Measurements from ENCODE around the gene NIPSNAP2.
"Not testable (repeated sequence)": the region's sequence is repeated elsewhere in the genome, so short reads cannot be mapped to it uniquely, and the experiment has no call there.

NIPSNAP2 gene

DNA sequence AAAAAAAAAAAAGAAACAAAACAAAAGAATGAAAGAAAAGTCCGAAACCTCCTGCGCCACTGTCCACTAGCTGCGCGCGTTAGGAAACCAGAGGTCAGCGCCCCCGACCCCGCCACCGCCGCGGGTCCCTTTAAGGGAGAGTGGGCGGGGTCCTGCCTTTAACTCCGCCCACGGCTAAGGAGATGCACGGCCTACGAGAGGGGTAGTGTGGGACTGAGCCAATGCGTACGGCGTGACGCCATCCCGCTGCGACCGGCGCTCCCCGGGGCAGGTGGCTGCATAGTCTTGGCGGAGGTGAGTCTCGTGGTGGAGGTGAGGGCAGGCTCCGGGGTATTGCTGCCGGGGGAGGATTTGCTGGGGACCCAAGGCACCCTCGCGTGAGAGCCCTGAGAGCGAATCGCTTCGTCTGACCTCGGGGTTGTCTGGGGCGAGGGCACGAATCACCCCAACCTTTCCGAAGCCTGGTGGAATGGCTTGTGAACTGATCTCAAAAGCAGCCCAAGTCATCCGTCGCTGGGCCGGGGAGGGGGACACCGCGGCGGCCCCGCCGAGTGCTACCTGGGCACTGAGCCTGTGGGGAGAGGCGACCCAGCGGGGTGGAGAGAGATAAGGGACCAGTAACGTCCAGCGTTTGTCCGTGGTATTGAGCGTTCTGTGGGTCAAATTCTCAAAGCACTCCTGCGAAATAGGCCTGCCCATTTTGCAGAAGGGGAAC is 12.6 kb upstream of the NIPSNAP2 start, which contains the start of gene MRPS17:
TSS of gene MRPS17 (plus strand) at position 241 of the 715 bp plus-strand sequence. CDS start 1,319 bp downstream, outside the sequence.
- peak within 1 kb of the TSS; percentile 100 for H3K4me3 ChIP-seq (ENCODE audit: insufficient read length, low read depth)
- H3K4me1 ChIP-seq (ENCODE audit: insufficient read depth, insufficient read length) = no peaks in the 10 kb centered on the region
- TF ChIP-seq SUZ12 (IDR thresholded peaks at IDR 0.05; ENCODE audit: extremely low read depth, insufficient read depth, insufficient read length) (no peak), YY1 (IDR thresholded peaks at IDR 0.05; ENCODE audit: insufficient read depth, insufficient read length) (peak; percentile 12)
- peak within 1 kb of the TSS; percentile 98 for H3K9ac ChIP-seq (ENCODE audit: insufficient read length, low read depth)
- no peaks in the 10 kb centered on the region for H3K9me3 ChIP-seq (ENCODE audit: insufficient read depth, low read length)
- H3K27me3 ChIP-seq (ENCODE audit: insufficient read depth, insufficient read length) = no peaks in the 10 kb centered on the region
- peaks cover 29% of the 10 kb centered on the region for H3K36me3 ChIP-seq (ENCODE audit: insufficient read depth, insufficient read length, low read length)
- DNase-seq (ENCODE audit: low read depth, low spot score) = peak; percentile 94

DNA sequence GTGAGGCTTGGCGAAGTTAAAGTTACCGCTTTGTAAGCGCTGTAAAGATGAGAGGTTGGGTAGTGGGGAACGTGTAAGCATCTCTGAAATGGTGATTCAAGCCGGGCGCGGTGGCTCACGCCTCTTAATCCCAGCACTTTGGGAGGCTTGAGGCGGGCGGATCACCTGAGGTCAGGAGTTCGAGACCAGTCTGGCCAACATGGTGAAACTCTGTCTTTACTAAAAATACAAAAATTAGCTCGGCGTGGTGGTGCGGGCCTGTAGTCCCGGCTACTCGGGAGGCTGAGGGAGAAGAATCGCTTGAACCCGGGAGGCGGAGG is 12.1 kb upstream of the NIPSNAP2 start:
- H3K27me3 ChIP-seq (ENCODE audit: insufficient read depth, insufficient read length); DNase-seq (ENCODE audit: low read depth, low spot score); H3K4me1 ChIP-seq (ENCODE audit: insufficient read depth, insufficient read length); H3K9me3 ChIP-seq (ENCODE audit: insufficient read depth, low read length): not testable (repeated sequence)
- peak overlapping the region; percentile 98 for H3K9ac ChIP-seq (ENCODE audit: insufficient read length, low read depth)
- peak overlapping the region; percentile 100 for H3K4me3 ChIP-seq (ENCODE audit: insufficient read length, low read depth)
- H3K36me3 ChIP-seq (ENCODE audit: insufficient read depth, insufficient read length, low read length) = peaks cover 29% of the 10 kb centered on the region

DNA sequence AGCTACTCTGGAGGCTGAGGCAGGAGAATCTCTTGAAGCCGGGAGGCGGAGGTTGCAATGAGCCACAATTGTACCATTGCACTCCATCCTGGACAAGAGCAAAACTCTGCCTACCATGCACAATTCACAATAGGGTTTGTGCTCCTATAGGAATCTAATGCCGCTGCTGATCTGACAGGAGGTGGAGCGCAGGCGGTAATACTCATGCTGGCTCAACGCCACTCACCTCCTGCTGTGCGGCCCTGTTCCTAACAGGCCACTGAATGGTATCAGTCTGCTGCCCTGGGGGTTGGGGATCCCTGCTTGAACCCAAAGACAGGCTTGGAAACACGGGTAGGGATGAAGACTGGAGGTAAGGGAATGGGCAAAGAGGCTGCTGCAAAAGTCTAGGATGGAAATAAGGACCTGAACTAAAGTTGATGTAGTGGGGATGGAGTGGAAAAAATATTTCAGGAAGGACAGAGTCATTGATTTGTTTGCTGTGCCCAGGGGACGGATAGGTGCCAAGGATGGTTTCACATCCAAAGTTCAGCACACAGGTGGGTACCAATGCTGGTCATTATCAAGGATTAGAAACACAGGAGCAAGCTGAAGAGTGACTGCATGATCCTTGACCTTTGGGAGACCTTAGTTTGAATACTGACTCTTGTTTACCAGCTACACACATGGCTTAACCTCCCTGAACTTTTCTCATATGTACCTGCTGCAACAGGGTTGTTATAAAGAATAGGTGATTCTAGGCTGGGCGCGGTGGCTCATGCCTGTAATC is 10.5 kb upstream of the NIPSNAP2 start:
- Histone ChIP-seq H3K36me3 (ENCODE audit: insufficient read depth, insufficient read length, low read length) (peaks cover 29% of the 10 kb centered on the region), H3K27me3 (ENCODE audit: insufficient read depth, insufficient read length) (no peaks in the 10 kb centered on the region), H3K4me1 (ENCODE audit: insufficient read depth, insufficient read length) (no peaks in the 10 kb centered on the region), H3K4me3 (ENCODE audit: insufficient read length, low read depth) (no peak overlapping the region), H3K9ac (ENCODE audit: insufficient read length, low read depth) (no peak overlapping the region), H3K9me3 (ENCODE audit: insufficient read depth, low read length) (no peaks in the 10 kb centered on the region)
- no peak for DNase-seq (ENCODE audit: low read depth, low spot score)
- no peak for TF ChIP-seq ZNF274 (IDR thresholded peaks at IDR 0.05; ENCODE audit: low read depth, low read length)
- no peak for TF ChIP-seq YY1 (IDR thresholded peaks at IDR 0.05; ENCODE audit: insufficient read depth, insufficient read length)
- TF ChIP-seq SUZ12 (IDR thresholded peaks at IDR 0.05; ENCODE audit: extremely low read depth, insufficient read depth, insufficient read length) = no peak

DNA sequence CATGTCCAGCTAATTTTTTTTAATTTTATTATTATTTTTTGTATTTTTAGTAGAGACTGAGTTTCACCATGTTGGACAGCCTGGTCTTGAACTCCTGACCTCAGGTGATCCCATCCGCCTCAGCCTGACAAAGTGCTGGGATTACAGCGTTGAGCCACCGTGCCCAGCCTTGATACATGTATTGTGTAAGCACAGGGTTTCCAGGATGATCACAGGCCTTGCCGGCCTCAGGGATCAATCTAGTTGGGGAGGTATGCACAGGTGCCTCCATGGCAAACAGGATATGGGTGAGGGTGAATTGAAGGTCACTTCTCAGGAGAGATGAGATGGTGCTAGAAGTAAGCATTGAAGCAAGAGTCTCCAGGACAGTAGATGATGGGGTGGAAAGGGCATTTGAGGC is 7.2 kb upstream of the NIPSNAP2 start:
- no peak for TF ChIP-seq ZNF274 (IDR thresholded peaks at IDR 0.05; ENCODE audit: low read depth, low read length)
- TF ChIP-seq YY1 (IDR thresholded peaks at IDR 0.05; ENCODE audit: insufficient read depth, insufficient read length) = no peak
- no peak for TF ChIP-seq SUZ12 (IDR thresholded peaks at IDR 0.05; ENCODE audit: extremely low read depth, insufficient read depth, insufficient read length)
- DNase-seq (ENCODE audit: low read depth, low spot score) = no peak
- peaks cover 4% of the 10 kb centered on the region for H3K27me3 ChIP-seq (ENCODE audit: insufficient read depth, insufficient read length)
- no peak overlapping the region for H3K9ac ChIP-seq (ENCODE audit: insufficient read length, low read depth)
- H3K36me3 ChIP-seq (ENCODE audit: insufficient read depth, insufficient read length, low read length) = peaks cover 29% of the 10 kb centered on the region
- H3K4me1 ChIP-seq (ENCODE audit: insufficient read depth, insufficient read length) = no peaks in the 10 kb centered on the region
- no peaks in the 10 kb centered on the region for H3K9me3 ChIP-seq (ENCODE audit: insufficient read depth, low read length)
- no peak overlapping the region for H3K4me3 ChIP-seq (ENCODE audit: insufficient read length, low read depth)

DNA sequence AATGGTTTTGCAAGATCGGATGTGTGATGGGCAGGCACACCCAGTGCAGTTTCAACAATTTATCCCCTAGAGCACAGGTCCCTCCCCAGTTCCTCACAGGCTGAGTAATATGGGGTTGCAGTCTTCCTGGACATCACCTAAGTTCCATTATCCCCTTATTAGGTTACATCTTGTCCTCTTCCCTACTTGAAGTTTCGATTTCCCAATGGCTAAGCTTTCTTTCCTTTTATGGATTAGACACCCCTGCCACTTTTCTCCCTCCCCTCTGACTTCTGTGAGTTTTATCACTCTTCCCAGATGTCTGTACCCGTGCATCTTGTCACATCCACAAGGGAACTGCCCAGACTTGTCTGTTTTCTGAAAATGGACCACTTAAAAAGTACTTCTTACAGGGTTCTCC is 2.4 kb upstream of the NIPSNAP2 start:
- H3K4me3 ChIP-seq (ENCODE audit: insufficient read length, low read depth) = no peak overlapping the region
- peaks cover 18% of the 10 kb centered on the region for H3K27me3 ChIP-seq (ENCODE audit: insufficient read depth, insufficient read length)
- DNase-seq (ENCODE audit: low read depth, low spot score) = no peak

DNA sequence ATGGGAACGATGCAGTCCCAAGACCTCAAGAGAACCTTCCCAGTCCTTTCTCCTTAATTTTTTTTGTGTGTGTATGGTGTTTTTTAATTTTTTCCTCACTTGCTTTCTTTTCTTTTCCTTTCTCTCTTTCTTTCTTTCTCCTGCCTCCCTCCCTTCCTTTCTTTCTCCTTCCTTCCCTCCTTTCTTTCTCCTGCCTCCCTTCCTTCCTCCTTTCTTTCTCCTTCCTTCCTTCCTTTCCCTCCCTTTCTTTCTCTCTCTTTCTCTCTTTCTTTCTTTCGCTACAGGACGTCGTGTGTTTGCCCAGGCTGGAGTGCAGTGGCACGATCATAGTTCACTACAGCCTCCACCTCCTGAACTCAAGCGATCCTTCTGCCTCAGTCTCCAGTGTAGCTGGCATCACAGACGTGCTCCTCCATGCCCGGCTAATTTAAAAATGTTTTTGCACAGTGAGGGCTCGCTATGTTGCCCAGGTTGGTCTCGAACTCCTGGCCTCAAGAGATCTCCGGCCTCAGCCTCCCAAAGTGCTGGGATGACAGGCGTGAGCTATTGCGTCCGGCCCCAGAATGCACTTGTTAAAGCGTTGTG is 709 bp upstream of the NIPSNAP2 start:
- DNase-seq (ENCODE audit: low read depth, low spot score) = no peak

More for the DNA sequence above, 2.4 kb upstream of the NIPSNAP2 start:
- peaks cover 13% of the 10 kb centered on the region for H3K36me3 ChIP-seq (ENCODE audit: insufficient read depth, insufficient read length, low read length)
- H3K9ac ChIP-seq (ENCODE audit: insufficient read length, low read depth) = no peak overlapping the region
- TF ChIP-seq ZNF274 (IDR thresholded peaks at IDR 0.05; ENCODE audit: low read depth, low read length) = no peak
- TF ChIP-seq YY1 (IDR thresholded peaks at IDR 0.05; ENCODE audit: insufficient read depth, insufficient read length) = no peak
- TF ChIP-seq SUZ12 (IDR thresholded peaks at IDR 0.05; ENCODE audit: extremely low read depth, insufficient read depth, insufficient read length) = no peak
- H3K4me1 ChIP-seq (ENCODE audit: insufficient read depth, insufficient read length) = no peaks in the 10 kb centered on the region
- H3K9me3 ChIP-seq (ENCODE audit: insufficient read depth, low read length) = no peaks in the 10 kb centered on the region

DNA sequence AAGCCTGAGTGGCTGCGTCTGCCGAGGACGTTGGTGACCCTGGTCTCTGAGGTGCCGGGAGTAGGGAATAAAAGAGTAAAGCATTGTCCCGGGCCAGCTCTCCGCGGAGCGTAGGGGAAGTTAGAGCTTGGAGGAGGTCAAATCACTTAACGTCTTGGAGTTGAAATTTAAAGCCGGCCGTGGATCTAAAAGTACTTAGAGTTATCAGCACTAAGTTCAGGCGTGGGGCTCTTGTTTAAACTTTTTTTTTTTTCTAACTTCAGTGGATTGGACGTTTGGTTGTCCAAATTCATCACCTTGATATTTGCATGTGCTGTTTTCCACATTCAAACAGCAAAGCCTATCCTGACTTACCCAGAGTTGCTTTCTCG is 700 bp downstream of the NIPSNAP2 start:
- peaks cover 2% of the 10 kb centered on the region for H3K4me1 ChIP-seq (ENCODE audit: insufficient read depth, insufficient read length)
- DNase-seq (ENCODE audit: low read depth, low spot score) = no peak
- H3K4me3 ChIP-seq (ENCODE audit: insufficient read length, low read depth) = peak overlapping the region; percentile 80
- H3K9ac ChIP-seq (ENCODE audit: insufficient read length, low read depth) = peak overlapping the region; percentile 85
- no peaks in the 10 kb centered on the region for H3K9me3 ChIP-seq (ENCODE audit: insufficient read depth, low read length)
- H3K36me3 ChIP-seq (ENCODE audit: insufficient read depth, insufficient read length, low read length) = peaks cover 24% of the 10 kb centered on the region
- H3K27me3 ChIP-seq (ENCODE audit: insufficient read depth, insufficient read length) = peaks cover 18% of the 10 kb centered on the region
- TF ChIP-seq SUZ12 (IDR thresholded peaks at IDR 0.05; ENCODE audit: extremely low read depth, insufficient read depth, insufficient read length) (no peak), ZNF274 (IDR thresholded peaks at IDR 0.05; ENCODE audit: low read depth, low read length) (no peak), YY1 (IDR thresholded peaks at IDR 0.05; ENCODE audit: insufficient read depth, insufficient read length) (no peak)

More for the DNA sequence above, 709 bp upstream of the NIPSNAP2 start:
- TF ChIP-seq SUZ12 (IDR thresholded peaks at IDR 0.05; ENCODE audit: extremely low read depth, insufficient read depth, insufficient read length) = no peak
- no peak for TF ChIP-seq YY1 (IDR thresholded peaks at IDR 0.05; ENCODE audit: insufficient read depth, insufficient read length)
- TF ChIP-seq ZNF274 (IDR thresholded peaks at IDR 0.05; ENCODE audit: low read depth, low read length) = no peak
- peaks cover 16% of the 10 kb centered on the region for H3K36me3 ChIP-seq (ENCODE audit: insufficient read depth, insufficient read length, low read length)
- no peaks in the 10 kb centered on the region for H3K4me1 ChIP-seq (ENCODE audit: insufficient read depth, insufficient read length)
- peak overlapping the region; percentile 11 for H3K4me3 ChIP-seq (ENCODE audit: insufficient read length, low read depth)
- H3K27me3 ChIP-seq (ENCODE audit: insufficient read depth, insufficient read length) = peaks cover 18% of the 10 kb centered on the region
- no peaks in the 10 kb centered on the region for H3K9me3 ChIP-seq (ENCODE audit: insufficient read depth, low read length)
- peak overlapping the region; percentile 74 for H3K9ac ChIP-seq (ENCODE audit: insufficient read length, low read depth)

Data from NT2/D1 (cell line).